ENCODE data around the gene FUCA1. TPM values are rescaled to one million over a fixed set of nuclear protein-coding genes. Genes with fewer than 3 reads are reported as not detected.

FUCA1 gene
- total RNA-seq, 4 donors from 2014 or later, result 8.1 to 15.4 (median 12.4) TPM

DNA sequence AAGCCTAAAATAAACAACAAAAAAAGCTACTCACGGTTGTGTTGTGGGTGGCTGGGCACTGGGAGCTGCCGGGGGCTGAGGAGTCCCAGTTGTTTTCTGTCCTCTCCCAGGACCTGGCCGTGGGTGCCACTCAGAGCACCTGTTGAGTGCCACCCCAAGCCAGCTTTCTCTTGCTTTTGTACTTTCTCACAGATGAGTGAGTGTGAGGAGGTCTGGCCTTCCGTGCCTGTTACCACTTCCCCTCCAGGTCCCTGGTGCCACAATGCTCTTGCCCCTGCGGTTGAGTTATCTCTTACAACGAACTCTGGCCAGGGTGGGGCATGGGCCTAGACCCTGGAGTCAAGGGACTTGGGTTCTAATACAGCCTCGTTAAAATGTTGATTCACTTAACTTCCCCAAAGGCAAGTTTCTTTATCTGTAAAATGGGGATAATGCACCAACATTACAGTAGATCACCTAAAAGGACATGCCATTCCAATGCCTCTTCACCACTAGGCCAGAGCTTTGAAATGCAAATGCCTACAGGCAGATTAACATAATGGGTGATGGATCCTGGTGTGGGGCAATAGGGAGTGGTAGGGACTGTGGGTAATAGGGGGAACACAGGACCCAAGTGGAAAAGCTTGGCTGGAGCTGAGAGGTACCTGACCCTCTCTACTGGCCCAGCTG, 45.3 kb upstream of the FUCA1 start, which contains the start of gene CNR2:
TSS of gene CNR2 (minus strand) at position 151 of the 669 bp plus-strand sequence. CDS start 37,745 bp downstream, outside the sequence.
- TF ChIP-seq, protein P1, sequence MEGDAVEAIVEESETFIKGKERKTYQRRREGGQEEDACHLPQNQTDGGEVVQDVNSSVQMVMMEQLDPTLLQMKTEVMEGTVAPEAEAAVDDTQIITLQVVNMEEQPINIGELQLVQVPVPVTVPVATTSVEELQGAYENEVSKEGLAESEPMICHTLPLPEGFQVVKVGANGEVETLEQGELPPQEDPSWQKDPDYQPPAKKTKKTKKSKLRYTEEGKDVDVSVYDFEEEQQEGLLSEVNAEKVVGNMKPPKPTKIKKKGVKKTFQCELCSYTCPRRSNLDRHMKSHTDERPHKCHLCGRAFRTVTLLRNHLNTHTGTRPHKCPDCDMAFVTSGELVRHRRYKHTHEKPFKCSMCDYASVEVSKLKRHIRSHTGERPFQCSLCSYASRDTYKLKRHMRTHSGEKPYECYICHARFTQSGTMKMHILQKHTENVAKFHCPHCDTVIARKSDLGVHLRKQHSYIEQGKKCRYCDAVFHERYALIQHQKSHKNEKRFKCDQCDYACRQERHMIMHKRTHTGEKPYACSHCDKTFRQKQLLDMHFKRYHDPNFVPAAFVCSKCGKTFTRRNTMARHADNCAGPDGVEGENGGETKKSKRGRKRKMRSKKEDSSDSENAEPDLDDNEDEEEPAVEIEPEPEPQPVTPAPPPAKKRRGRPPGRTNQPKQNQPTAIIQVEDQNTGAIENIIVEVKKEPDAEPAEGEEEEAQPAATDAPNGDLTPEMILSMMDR (IDR thresholded peaks at IDR 0.05 in 4 of 5, conservative IDR thresholded peaks at IDR 0.05 in 1 of 5), result no peak
- no peak for TF ChIP-seq POLR2A (IDR thresholded peaks at IDR 0.05)
- no peak within 1 kb of the TSS for H3K4me3 ChIP-seq
- in situ Hi-C loops (cut with MboI; ENCODE audit: low sequenced_read_pairs in 4 of 4) (no loop called here), intact Hi-C loops (cut with DNase I; ENCODE audit: low total_unique reads) (no loop called here)
- H3K4me1 ChIP-seq, result no peaks in the 10 kb centered on the region
- H3K9me3 ChIP-seq, result no peaks in the 10 kb centered on the region
- no peaks in the 10 kb centered on the region for H3K27me3 ChIP-seq
- no peaks in the 10 kb centered on the region for H3K36me3 ChIP-seq
- DNase-seq (no peak), ATAC-seq (no peak)
- H3K27ac ChIP-seq, result no peak within 1 kb of the TSS

DNA sequence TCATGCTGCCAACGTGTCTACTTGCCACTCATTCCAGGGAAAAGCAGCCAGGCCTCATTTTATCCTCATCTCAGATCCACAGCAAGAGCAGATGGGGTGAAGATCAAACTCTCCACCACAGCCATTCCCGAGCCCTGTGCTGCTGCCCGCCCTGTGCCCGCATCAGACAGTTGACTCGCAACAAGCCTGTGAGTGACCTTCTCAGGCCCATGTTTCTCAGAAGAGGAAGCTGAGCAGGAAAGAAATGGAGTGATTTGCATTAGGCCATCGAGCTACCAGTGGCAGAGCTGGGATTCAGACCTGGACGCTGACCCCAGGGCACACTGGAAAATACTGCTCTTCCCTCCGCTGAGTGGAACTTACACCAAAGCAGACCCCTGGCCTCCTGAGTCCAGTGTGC, 43.8 kb upstream of the FUCA1 start:
- no peak overlapping the region for H3K4me3 ChIP-seq
- H3K27me3 ChIP-seq, result no peaks in the 10 kb centered on the region
- TF ChIP-seq, protein P1 (IDR thresholded peaks at IDR 0.05 in 4 of 5, conservative IDR thresholded peaks at IDR 0.05 in 1 of 5), result no peak
- no peak for TF ChIP-seq POLR2A (IDR thresholded peaks at IDR 0.05)
- ATAC-seq (no peak), DNase-seq (no peak)
- H3K27ac ChIP-seq, result no peak overlapping the region
- H3K9me3 ChIP-seq, result no peaks in the 10 kb centered on the region
- no peaks in the 10 kb centered on the region for H3K4me1 ChIP-seq
- in situ Hi-C loops (cut with MboI; ENCODE audit: low sequenced_read_pairs in 4 of 4), result no loop called here
- intact Hi-C loops (cut with DNase I; ENCODE audit: low total_unique reads), result no loop called here
- H3K36me3 ChIP-seq, result no peaks in the 10 kb centered on the region

DNA sequence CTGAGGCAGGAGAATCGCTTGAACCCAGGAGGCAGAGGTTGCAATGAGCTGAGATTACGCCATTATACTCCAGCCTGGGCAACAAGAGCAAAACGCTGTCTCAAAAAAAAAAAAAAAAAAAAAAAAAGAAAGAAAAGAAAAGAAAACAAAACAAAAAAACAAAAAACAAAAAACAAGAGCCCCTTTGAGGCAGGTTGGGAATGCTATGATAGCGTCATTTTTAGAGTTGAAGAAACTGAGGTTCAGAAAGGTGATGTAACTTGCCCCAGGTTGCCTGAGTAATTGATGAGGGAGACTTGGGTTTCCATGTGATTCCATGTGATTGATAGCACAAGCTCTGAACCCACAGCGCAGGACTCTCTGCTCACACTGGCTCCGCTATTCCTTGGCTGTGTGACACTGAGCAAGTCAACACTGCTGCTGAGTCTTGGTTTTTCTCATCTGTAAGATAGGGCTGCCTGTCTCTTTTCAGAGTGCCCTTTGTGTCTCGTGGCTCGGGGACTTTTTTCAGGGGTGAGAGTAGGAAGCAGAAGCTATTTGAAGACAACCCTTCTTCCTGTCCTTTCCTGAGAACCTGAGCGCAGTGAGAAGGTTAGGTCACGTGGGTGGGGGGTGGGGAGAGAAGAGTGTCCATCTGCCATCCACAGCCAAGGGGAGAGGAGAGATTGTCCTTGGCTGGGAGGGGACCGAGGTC, 42.6 kb upstream of the FUCA1 start:
- DNase-seq (no peak), ATAC-seq (no peak)
- intact Hi-C loops (cut with DNase I; ENCODE audit: low total_unique reads), result no loop called here
- TF ChIP-seq, protein P1 (IDR thresholded peaks at IDR 0.05 in 4 of 5, conservative IDR thresholded peaks at IDR 0.05 in 1 of 5), result no peak
- TF ChIP-seq POLR2A (IDR thresholded peaks at IDR 0.05), result no peak
- Histone ChIP-seq H3K4me1 (no peaks in the 10 kb centered on the region), H3K36me3 (no peaks in the 10 kb centered on the region), H3K27ac (no peak overlapping the region), H3K27me3 (peaks cover 0 to 8% (median 4%) of the 10 kb centered on the region in 3 donors), H3K4me3 (no peak overlapping the region), H3K9me3 (no peaks in the 10 kb centered on the region)
- in situ Hi-C loops (cut with MboI; ENCODE audit: low sequenced_read_pairs in 4 of 4), result no loop called here

DNA sequence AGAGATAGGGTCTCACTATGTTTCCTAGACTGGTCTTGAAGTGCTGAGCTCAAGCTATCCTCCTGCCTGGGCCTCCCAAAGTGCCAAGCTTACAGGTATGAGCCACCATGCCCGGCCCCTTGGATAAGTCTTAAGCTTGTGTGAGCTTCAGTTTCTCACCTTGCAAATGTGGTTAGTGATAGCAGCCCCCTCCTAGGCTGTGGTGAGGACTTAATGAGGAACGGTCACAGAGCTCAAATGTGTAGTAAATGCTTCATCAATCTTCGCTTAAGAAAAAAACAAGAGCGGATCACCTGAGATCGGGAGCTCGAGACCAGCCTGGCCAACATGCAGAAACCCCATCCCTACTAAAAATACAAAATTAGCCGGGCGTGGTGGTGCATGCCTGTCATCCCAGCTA, 42.1 kb upstream of the FUCA1 start:
- H3K4me3 ChIP-seq, result no peak overlapping the region
- peaks cover 3 to 14% (median 8%) of the 10 kb centered on the region in 3 donors for H3K27me3 ChIP-seq
- DNase-seq, result no peak
- H3K9me3 ChIP-seq, result no peaks in the 10 kb centered on the region
- no peak overlapping the region for H3K27ac ChIP-seq
- intact Hi-C loops (cut with DNase I; ENCODE audit: low total_unique reads), result no loop called here
- no peaks in the 10 kb centered on the region for H3K36me3 ChIP-seq
- no peak for ATAC-seq
- in situ Hi-C loops (cut with MboI; ENCODE audit: low sequenced_read_pairs in 4 of 4), result no loop called here
- H3K4me1 ChIP-seq, result no peaks in the 10 kb centered on the region
- TF ChIP-seq, protein P1 (IDR thresholded peaks at IDR 0.05 in 4 of 5, conservative IDR thresholded peaks at IDR 0.05 in 1 of 5), result no peak
- no peak for TF ChIP-seq POLR2A (IDR thresholded peaks at IDR 0.05)
